Esophagus squamous epithelium (tissue), 5 donors: ENCODE results near the gene OR52I2. TPM values are rescaled to one million over a fixed set of nuclear protein-coding genes. Genes with fewer than 3 reads are reported as not detected.
A peak's percentile ranks its signal among the peaks of the same experiment; 100 is the strongest.

Source experiments
- DNase-seq: peaks from one replicate; lab custom pipeline; 2025; lab: John Stamatoyannopoulos, UW
- H3K27ac ChIP-seq, 4 donors: fragments of 200-600 bp; sonication (generic); one replicate each; pipeline ENCODE4 v1.5.1; 2016 to 2019; ENCODE audit warnings: mild to moderate bottlenecking in 1 of 4
- H3K27me3 ChIP-seq, 4 donors: fragments of 200-600 bp; sonication (generic); 1 replicate in 3 of 4; 2 replicates in 1 of 4; pipeline versions ENCODE4 v1.5.1 to v1.6.0; 2017 to 2021; ENCODE audit warnings: antibody characterized with exemption in 1 of 4
- H3K36me3 ChIP-seq, 3 donors: fragments of 200-600 bp; sonication (generic); one replicate each; pipeline ENCODE4 v1.5.1; 2016 to 2019
- H3K4me1 ChIP-seq, 3 donors: fragments of 200-600 bp; sonication (generic); one replicate each; pipeline ENCODE4 v1.5.1; 2017 to 2019
- H3K4me3 ChIP-seq, 4 donors: fragments of 200-600 bp; sonication (generic); 1 replicate in 3 of 4; 2 replicates in 1 of 4; pipeline ENCODE4 v1.5.1; 2016 to 2019; ENCODE audit warnings: mild to moderate bottlenecking in 2 of 4, moderate library complexity in 1 of 4
- H3K9me3 ChIP-seq, 3 donors: fragments of 200-600 bp; sonication (generic); one replicate each; pipeline ENCODE4 v1.5.1; 2016 to 2019
- CTCF ChIP-seq, 6 experiments: fragments of 450-650 bp in 4 of 6; fragments of 200-600 bp in 2 of 6; sonication (generic) in 2 of 6; IDR thresholded peaks; one replicate each; pipeline ENCODE4 v1.5.1; 2016 to 2019; ENCODE audit warnings: antibody characterized with exemption in 6 of 6, mild to moderate bottlenecking in 4 of 6, moderate library complexity in 4 of 6
- POLR2A ChIP-seq, 4 donors: fragments of 450-650 bp; IDR thresholded peaks; one replicate each; pipeline ENCODE4 v1.6.1; 2017; ENCODE audit warnings: antibody characterized with exemption in 4 of 4, mild to moderate bottlenecking in 4 of 4, moderate library complexity in 3 of 4
- WGBS, 2 donors: methylation state at CpG; one replicate each; pipeline ENCODE4 v1.1.5; 2018; 5-methylcytosine and 5-hydroxymethylcytosine counted together
- intact Hi-C: fragments of 100-400 bp; cut with DNase I; formaldehyde crosslinking; loops from one replicate; pipeline ENCODE4 v1.15.0; 2022
- total RNA-seq, 4 donors: library from RNA; depleted of rRNA; stranded (reverse); fragments of >200 nt; gene quantifications; one replicate each; pipeline ENCODE4 v1.1.0, GENCODE V29; 2016
- donor health status: DM: yes; HTN: yes; CAD: no.

OR52I2 gene
- total RNA-seq, 4 donors from 2014 or later, result not detected

GRCh38 chr11:4607096-4607495 is 25.6 kb downstream of the OR52I2 start:
- intact Hi-C loops, result no loop called here
- TF ChIP-seq POLR2A (IDR thresholded peaks at IDR 0.05) (no peak), CTCF (IDR thresholded peaks at IDR 0.05) (no peak)
- H3K4me1 ChIP-seq, result peaks cover 0 to 30% (median 10%) of the 10 kb centered on the region in 3 donors
- H3K36me3 ChIP-seq, result peaks cover 0 to 31% (median 0%) of the 10 kb centered on the region in 3 donors
- H3K27me3 ChIP-seq, result no peaks in the 10 kb centered on the region
- H3K9me3 ChIP-seq, result no peaks in the 10 kb centered on the region
- H3K27ac ChIP-seq, result peak overlapping the region in 3 of 4 donors; percentile 90 to 91 (median 91)
- DNase-seq, result no peak
- WGBS, 2 donors, result 32 to 46% methylated on average over 6 of the region's 6 CpGs
- peak overlapping the region; percentile 57 to 85 (median 67) for H3K4me3 ChIP-seq

DNA sequence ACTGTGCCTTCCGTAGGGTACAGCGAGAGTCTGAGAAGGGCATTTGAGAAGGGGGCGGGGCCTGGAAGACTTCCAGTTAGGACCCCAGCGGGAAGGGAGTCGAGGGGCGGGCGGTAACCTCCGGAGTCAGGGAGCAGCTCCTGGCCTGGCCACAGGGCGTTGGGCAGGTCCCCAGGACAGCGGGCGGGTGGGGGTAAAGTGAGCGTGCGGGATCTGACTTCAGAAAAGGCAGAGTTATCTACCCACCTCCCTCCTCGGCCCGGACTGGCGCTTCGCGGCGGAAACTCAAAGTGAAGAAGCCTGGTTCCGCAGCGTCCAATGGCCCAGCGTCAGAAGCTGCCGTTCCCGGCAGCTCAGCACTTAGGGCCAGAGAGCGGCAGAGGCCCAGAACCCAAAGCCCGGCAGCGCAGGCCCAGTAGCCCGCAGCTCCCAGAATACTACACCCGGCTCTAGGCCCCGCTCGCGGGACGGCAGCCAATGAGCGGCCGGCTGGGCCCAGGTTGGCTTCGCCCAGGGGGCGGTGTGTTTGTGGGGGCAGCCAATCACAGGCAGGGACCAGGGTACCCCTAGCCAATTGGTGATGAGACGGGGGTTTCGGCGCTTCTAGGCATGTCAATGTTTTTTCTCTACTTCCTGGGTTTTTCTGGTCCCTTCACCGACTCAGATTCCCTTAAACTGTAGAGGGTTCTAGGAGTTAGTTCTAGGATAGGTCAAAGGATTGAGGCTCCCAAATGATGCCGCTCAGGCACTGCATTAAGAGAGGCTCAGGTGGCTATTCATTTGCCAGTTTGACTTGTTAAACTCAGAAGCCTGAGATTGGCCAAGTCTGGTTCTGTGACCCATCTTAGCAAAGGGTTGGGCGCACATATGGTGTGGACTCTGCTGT is 26.5 kb downstream of the OR52I2 start, which contains the start of gene TRIM68:
Gene TRIM68, minus strand, starts transcription at position 451 of the 886 bp plus-strand sequence. CDS start 2,727 bp downstream, outside the sequence.
- DNase-seq, result peak; percentile 80
- peak within 1 kb of the TSS; percentile 82 to 91 (median 90) for H3K27ac ChIP-seq
- peak within 1 kb of the TSS; percentile 57 to 85 (median 67) for H3K4me3 ChIP-seq
- peaks cover 0 to 25% (median 0%) of the 10 kb centered on the region in 3 donors for H3K36me3 ChIP-seq
- WGBS, 2 donors, result 13 to 14% methylated on average over 10 to 12 of the region's 43 CpGs
- peaks cover 0 to 30% (median 10%) of the 10 kb centered on the region in 3 donors for H3K4me1 ChIP-seq
- TF ChIP-seq POLR2A (IDR thresholded peaks at IDR 0.05) (peak in 1 of 4 donors; percentile 77), CTCF (IDR thresholded peaks at IDR 0.05) (peak in 1 of 6 experiments; percentile 7)
- no peaks in the 10 kb centered on the region for H3K27me3 ChIP-seq
- intact Hi-C loops, result no loop called here
- H3K9me3 ChIP-seq, result no peaks in the 10 kb centered on the region

GRCh38 chr11:4610258-4610935 is 28.9 kb downstream of the OR52I2 start:
- Histone ChIP-seq H3K4me1 (peaks cover 0 to 30% (median 10%) of the 10 kb centered on the region in 3 donors), H3K27ac (peak overlapping the region in 1 of 4 donors; percentile 27), H3K27me3 (no peaks in the 10 kb centered on the region), H3K4me3 (peak overlapping the region in 1 of 4 donors; percentile 32), H3K9me3 (no peaks in the 10 kb centered on the region), H3K36me3 (peaks cover 0 to under 1% (median 0%) of the 10 kb centered on the region in 3 donors)
- TF ChIP-seq CTCF (IDR thresholded peaks at IDR 0.05) (no peak), POLR2A (IDR thresholded peaks at IDR 0.05) (no peak)
- DNase-seq, result no peak
- 28 to 37% methylated on average over 3 of the region's 3 CpGs for WGBS, 2 donors
- intact Hi-C loops, result no loop called here

DNA sequence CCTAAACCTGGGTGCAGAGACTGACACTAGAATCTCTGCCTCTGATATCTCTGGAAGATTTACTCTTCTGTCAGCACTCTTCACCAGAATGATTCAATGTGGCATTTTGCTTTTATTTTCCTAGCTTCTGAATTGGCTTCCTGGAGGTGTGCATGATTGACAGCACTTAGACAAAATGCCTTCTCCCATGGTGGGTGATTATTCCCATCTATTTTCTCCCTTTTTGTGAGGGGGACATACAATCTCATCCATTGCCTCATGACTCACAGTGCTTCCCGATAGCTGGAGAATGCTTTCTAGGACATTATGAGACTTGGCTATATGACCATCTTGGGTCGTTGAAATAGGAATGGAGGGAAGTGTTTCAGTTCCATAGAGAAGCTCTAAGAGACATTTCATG is 30.4 kb downstream of the OR52I2 start:
- Histone ChIP-seq H3K4me3 (no peak overlapping the region), H3K36me3 (no peaks in the 10 kb centered on the region), H3K4me1 (peaks cover 0 to 19% (median 4%) of the 10 kb centered on the region in 3 donors), H3K27ac (no peak overlapping the region), H3K9me3 (no peaks in the 10 kb centered on the region), H3K27me3 (no peaks in the 10 kb centered on the region)
- 80 to 84% methylated on average over 2 of the region's 2 CpGs for WGBS, 2 donors
- DNase-seq, result no peak
- intact Hi-C loops, result no loop called here
- TF ChIP-seq POLR2A (IDR thresholded peaks at IDR 0.05) (no peak), CTCF (IDR thresholded peaks at IDR 0.05) (no peak)
